ENCODE data around the gene TBC1D23. TPM values are rescaled to one million over a fixed set of nuclear protein-coding genes. Genes with fewer than 3 reads are reported as not detected.
A peak's percentile ranks its signal among the peaks of the same experiment; 100 is the strongest.

Gene TBC1D23
- total and polyA plus RNA-seq, 7 experiments from 2014 or later = 14.0 to 42.4 (median 31.9) TPM

GRCh38 chr3:100246999-100247398 lies 13.8 kb upstream of the TBC1D23 start:
- Mint-ChIP-seq H3K4me3 (no peak overlapping the region), H3K4me1 (no peaks in the 10 kb centered on the region), H3K36me3 (peaks cover 0 to 10% (median 0%) of the 10 kb centered on the region in 5 donors), H3K27ac (no peak overlapping the region), H3K9me3 (peaks cover 0 to 9% (median 0%) of the 10 kb centered on the region in 11 donors), H3K27me3 (peaks cover 0 to 5% (median 0%) of the 10 kb centered on the region in 5 donors)
- intact Hi-C loops (cut with micrococcal nuclease) = no loop called here
- DNase-seq = no peak
- H3K4me3 ChIP-seq (ENCODE audit: low read length) = no peak overlapping the region
- no peak for ATAC-seq
- H3K27ac ChIP-seq (ENCODE audit: low read depth, low read length) = no peak overlapping the region
- no peaks in the 10 kb centered on the region for H3K27me3 ChIP-seq (ENCODE audit: control insufficient read depth in 2 of 2, insufficient read depth in 2 of 2, low read length in 2 of 2)
- no peaks in the 10 kb centered on the region for H3K36me3 ChIP-seq (ENCODE audit: control insufficient read depth in 2 of 3, insufficient read depth in 3 of 3, low read length in 3 of 3)
- no peaks in the 10 kb centered on the region for H3K9me3 ChIP-seq (ENCODE audit: control insufficient read depth in 2 of 3, low read length in 3 of 3)
- POLR2A ChIA-PET = no interaction called here
- H3K4me1 ChIP-seq (ENCODE audit: control insufficient read depth in 2 of 2, insufficient read depth in 2 of 2, low read length in 2 of 2) = no peaks in the 10 kb centered on the region
- CTCF ChIA-PET = no interaction called here

- intact Hi-C loops (cut with micrococcal nuclease) = loop anchor here in 1 of 2 donors (10.0 kb wide), 1 partner anchor 1437 kb away; no protein-coding TSS in a partner anchor
- POLR2A ChIA-PET = no interaction called here
- H3K27ac Mint-ChIP-seq = no peak overlapping the region
- no peak overlapping the region for H3K4me3 Mint-ChIP-seq
- no peak for ATAC-seq
- peaks cover 0 to 9% (median 0%) of the 10 kb centered on the region in 11 donors for H3K9me3 Mint-ChIP-seq
- H3K36me3 ChIP-seq (ENCODE audit: control insufficient read depth in 2 of 3, insufficient read depth in 3 of 3, low read length in 3 of 3) = no peaks in the 10 kb centered on the region
- H3K4me3 ChIP-seq (ENCODE audit: low read length) = no peak overlapping the region
- peaks cover 0 to 7% (median 0%) of the 10 kb centered on the region in 7 donors for H3K4me1 Mint-ChIP-seq
- peaks cover 0 to 10% (median 0%) of the 10 kb centered on the region in 5 donors for H3K36me3 Mint-ChIP-seq
- H3K27ac ChIP-seq (ENCODE audit: low read depth, low read length) = no peak overlapping the region
- DNase-seq = no peak
- no peaks in the 10 kb centered on the region for H3K9me3 ChIP-seq (ENCODE audit: control insufficient read depth in 2 of 3, low read length in 3 of 3)
- H3K4me1 ChIP-seq (ENCODE audit: control insufficient read depth in 2 of 2, insufficient read depth in 2 of 2, low read length in 2 of 2) = no peaks in the 10 kb centered on the region
- no peaks in the 10 kb centered on the region for H3K27me3 ChIP-seq (ENCODE audit: control insufficient read depth in 2 of 2, insufficient read depth in 2 of 2, low read length in 2 of 2)
- peaks cover 0 to 5% (median 0%) of the 10 kb centered on the region in 5 donors for H3K27me3 Mint-ChIP-seq
- CTCF ChIA-PET = no interaction called here
Measured at GRCh38 chr3:100252001-100252400, 8.8 kb upstream of the TBC1D23 start.

GRCh38 chr3:100254168-100254777 lies 6.5 kb upstream of the TBC1D23 start:
- Mint-ChIP-seq H3K27ac (no peak overlapping the region), H3K4me1 (peaks cover 0 to 16% (median 11%) of the 10 kb centered on the region in 7 donors), H3K36me3 (peaks cover 0 to 10% (median 0%) of the 10 kb centered on the region in 5 donors), H3K4me3 (no peak overlapping the region), H3K27me3 (no peaks in the 10 kb centered on the region), H3K9me3 (peaks cover 0 to 9% (median 0%) of the 10 kb centered on the region in 11 donors)
- ATAC-seq (peak; percentile 70), DNase-seq (peak in 6 of 9 donors; percentile 12 to 44 (median 22))
- Histone ChIP-seq H3K4me3 (ENCODE audit: low read length) (no peak overlapping the region), H3K4me1 (ENCODE audit: control insufficient read depth in 2 of 2, insufficient read depth in 2 of 2, low read length in 2 of 2) (no peaks in the 10 kb centered on the region), H3K27me3 (ENCODE audit: control insufficient read depth in 2 of 2, insufficient read depth in 2 of 2, low read length in 2 of 2) (no peaks in the 10 kb centered on the region), H3K36me3 (ENCODE audit: control insufficient read depth in 2 of 3, insufficient read depth in 3 of 3, low read length in 3 of 3) (no peaks in the 10 kb centered on the region), H3K27ac (ENCODE audit: low read depth, low read length) (no peak overlapping the region), H3K9me3 (ENCODE audit: control insufficient read depth in 2 of 3, low read length in 3 of 3) (no peaks in the 10 kb centered on the region)
- CTCF ChIA-PET = interaction anchor here (0.7 to 1.4 kb wide), 9 partner anchors 178 to 436 kb away, joined by 3 to 23 read pairs (median 4); partner anchors contain the start of gene CMSS1
- POLR2A ChIA-PET = interaction anchor here (0.9 kb wide), 1 partner anchor 186 kb away, joined by 4 read pairs; no protein-coding TSS in a partner anchor
- intact Hi-C loops (cut with micrococcal nuclease) = loop anchor here (1.0 to 10.0 kb wide), 5 partner anchors 185 to 1439 kb away; no protein-coding TSS in a partner anchor

- Histone ChIP-seq H3K27me3 (ENCODE audit: control insufficient read depth in 2 of 2, insufficient read depth in 2 of 2, low read length in 2 of 2) (no peaks in the 10 kb centered on the region), H3K4me3 (ENCODE audit: low read length) (no peak overlapping the region), H3K4me1 (ENCODE audit: control insufficient read depth in 2 of 2, insufficient read depth in 2 of 2, low read length in 2 of 2) (peaks cover 6 to 10% of the 10 kb centered on the region in 2 donors), H3K9me3 (ENCODE audit: control insufficient read depth in 2 of 3, low read length in 3 of 3) (no peaks in the 10 kb centered on the region), H3K36me3 (ENCODE audit: control insufficient read depth in 2 of 3, insufficient read depth in 3 of 3, low read length in 3 of 3) (no peaks in the 10 kb centered on the region), H3K27ac (ENCODE audit: low read depth, low read length) (no peak overlapping the region)
- intact Hi-C loops (cut with micrococcal nuclease) = loop anchor here in 1 of 2 donors (10.0 kb wide), 1 partner anchor 1442 kb away; no protein-coding TSS in a partner anchor
- Mint-ChIP-seq H3K4me3 (no peak overlapping the region), H3K36me3 (peaks cover 0 to 6% (median 0%) of the 10 kb centered on the region in 5 donors), H3K9me3 (no peaks in the 10 kb centered on the region), H3K27me3 (no peaks in the 10 kb centered on the region), H3K27ac (no peak overlapping the region), H3K4me1 (peaks cover 14 to 41% (median 31%) of the 10 kb centered on the region in 7 donors)
- DNase-seq (no peak), ATAC-seq (no peak)
- POLR2A ChIA-PET = interaction anchor here (1.0 kb wide), 1 partner anchor 60 kb away, joined by 3 read pairs; no protein-coding TSS in a partner anchor
- CTCF ChIA-PET = interaction anchor here (0.8 kb wide), 1 partner anchor 426 kb away, joined by 4 read pairs; no protein-coding TSS in a partner anchor
Measured at GRCh38 chr3:100256731-100257151, 4.1 kb upstream of the TBC1D23 start.

- intact Hi-C loops (cut with micrococcal nuclease) = loop anchor here in 1 of 2 donors (10.0 kb wide), 1 partner anchor 1443 kb away; no protein-coding TSS in a partner anchor
Measured at GRCh38 chr3:100257586-100257985, 3.2 kb upstream of the TBC1D23 start.

GRCh38 chr3:100260081-100260684 lies 609 bp upstream of the TBC1D23 start:
- DNase-seq (peak in 1 of 9 donors; percentile 6), ATAC-seq (no peak)
- Histone ChIP-seq H3K4me3 (ENCODE audit: low read length) (peak overlapping the region; percentile 92), H3K27me3 (ENCODE audit: control insufficient read depth in 2 of 2, insufficient read depth in 2 of 2, low read length in 2 of 2) (no peaks in the 10 kb centered on the region), H3K9me3 (ENCODE audit: control insufficient read depth in 2 of 3, low read length in 3 of 3) (no peaks in the 10 kb centered on the region), H3K36me3 (ENCODE audit: control insufficient read depth in 2 of 3, insufficient read depth in 3 of 3, low read length in 3 of 3) (no peaks in the 10 kb centered on the region), H3K27ac (ENCODE audit: low read depth, low read length) (peak overlapping the region; percentile 89), H3K4me1 (ENCODE audit: control insufficient read depth in 2 of 2, insufficient read depth in 2 of 2, low read length in 2 of 2) (peaks cover 10 to 20% of the 10 kb centered on the region in 2 donors)
- ChIA-PET CTCF (interaction anchor here (0.6 kb wide), 2 partner anchors 74 to 83 kb away, joined by 3 read pairs; no protein-coding TSS in a partner anchor), POLR2A (interaction anchor here (0.7 to 2.0 kb wide), 13 partner anchors 14 to 1465 kb away, joined by 3 to 14 read pairs (median 3); partner anchors contain the start of genes CEP97, CMSS1, DCBLD2 and LNP1)
- Mint-ChIP-seq H3K4me1 (peaks cover 37 to 73% (median 62%) of the 10 kb centered on the region in 7 donors), H3K9me3 (no peaks in the 10 kb centered on the region), H3K4me3 (peak overlapping the region; percentile 90 to 100 (median 94)), H3K36me3 (peaks cover 0 to 6% (median 0%) of the 10 kb centered on the region in 5 donors), H3K27me3 (no peaks in the 10 kb centered on the region), H3K27ac (peak overlapping the region; percentile 97 to 100 (median 99))
- intact Hi-C loops (cut with micrococcal nuclease) = loop anchor here (1.0 to 10.0 kb wide), 16 partner anchors 50 to 1737 kb away; partner anchors contain the start of genes CMSS1 (in 2 of the 2), CPOX (in 2 of the 2), DCBLD2 (in 2 of the 2) and LNP1 (in 2 of the 2)

More at GRCh38 chr3:100257586-100257985, 3.2 kb upstream of the TBC1D23 start:
- Histone ChIP-seq H3K36me3 (ENCODE audit: control insufficient read depth in 2 of 3, insufficient read depth in 3 of 3, low read length in 3 of 3) (no peaks in the 10 kb centered on the region), H3K27me3 (ENCODE audit: control insufficient read depth in 2 of 2, insufficient read depth in 2 of 2, low read length in 2 of 2) (no peaks in the 10 kb centered on the region), H3K4me1 (ENCODE audit: control insufficient read depth in 2 of 2, insufficient read depth in 2 of 2, low read length in 2 of 2) (peaks cover 10 to 15% of the 10 kb centered on the region in 2 donors), H3K27ac (ENCODE audit: low read depth, low read length) (no peak overlapping the region), H3K4me3 (ENCODE audit: low read length) (no peak overlapping the region), H3K9me3 (ENCODE audit: control insufficient read depth in 2 of 3, low read length in 3 of 3) (no peaks in the 10 kb centered on the region)
- Mint-ChIP-seq H3K27ac (peak overlapping the region in 1 of 9 donors; percentile 36), H3K27me3 (no peaks in the 10 kb centered on the region), H3K4me3 (peak overlapping the region in 2 of 10 donors; percentile 0 to 30), H3K9me3 (no peaks in the 10 kb centered on the region), H3K4me1 (peaks cover 21 to 47% (median 37%) of the 10 kb centered on the region in 7 donors), H3K36me3 (peaks cover 0 to 6% (median 0%) of the 10 kb centered on the region in 5 donors)
- DNase-seq = no peak
- no peak for ATAC-seq
- ChIA-PET POLR2A (interaction anchor here (0.6 kb wide), 2 partner anchors 70 to 426 kb away, joined by 3 read pairs; no protein-coding TSS in a partner anchor), CTCF (interaction anchor here (0.8 kb wide), 1 partner anchor 427 kb away, joined by 4 read pairs; no protein-coding TSS in a partner anchor)
